IMR-90 (cell line): Measurements from ENCODE around the gene USP54. TPM values are rescaled to one million over a fixed set of nuclear protein-coding genes. Genes with fewer than 3 reads are reported as not detected.

Experiments used
- ATAC-seq: fragments of 200-7000 bp; cut with Tn5 transposase; 2 replicates; pipeline ENCODE4 v1.9.1; 2020; ENCODE audit warnings: low read depth, mild to moderate bottlenecking, moderate library complexity
- BruUV-seq: library from RNA; stranded (reverse); fragments of 400-500 nt; replicated peaks from 2 replicates; lab custom pipeline; 2021; lab: Mats Ljungman, UMichigan
- CTCF ChIA-PET: fragments of 300-600 bp; formaldehyde crosslinking; extraction: SDS; loops from one replicate; lab custom pipeline; 2021; ENCODE audit warnings: antibody characterized with exemption; lab: Yijun Ruan, JAX
- POLR2A ChIA-PET: fragments of 300-600 bp; sonication (Branson Sonifier 250); formaldehyde crosslinking; loops from one replicate; lab custom pipeline; 2022; ENCODE audit warnings: antibody characterized with exemption; ENCODE audit not compliant: unreplicated experiment; lab: Charles Lee
- DNase-seq: peaks from one replicate; pipeline ENCODE4 v3.0.0; 2013
- H2AFZ ChIP-seq: replicated peaks from 2 replicates; pipeline ENCODE3; 2013; ENCODE audit warnings: low read length, mild to moderate bottlenecking; ENCODE audit not compliant: poor library complexity
- H2AK5ac ChIP-seq: 2 replicates; pipeline ENCODE4 v1.6.1; 2013; ENCODE audit warnings: low read depth, low read length, inconsistent platforms
- H2AK9ac ChIP-seq: replicated peaks from 2 replicates; pipeline ENCODE3; 2013; ENCODE audit warnings: mild to moderate bottlenecking, low read depth, low read length, moderate library complexity; ENCODE audit not compliant: poor library complexity
- H2BK120ac ChIP-seq: 2 replicates; pipeline ENCODE4 v1.6.1; 2013; ENCODE audit warnings: low read depth, low read length, inconsistent platforms
- H2BK15ac ChIP-seq: 3 replicates; pipeline ENCODE4 v1.6.1; 2013; ENCODE audit warnings: low read depth, low read length, inconsistent platforms
- H2BK20ac ChIP-seq: 2 replicates; pipeline ENCODE4 v1.6.1; 2013; ENCODE audit warnings: low read depth, mild to moderate bottlenecking, inconsistent platforms, low read length, moderate library complexity
- H2BK5ac ChIP-seq: 2 replicates; pipeline ENCODE4 v1.6.1; 2013; ENCODE audit warnings: mild to moderate bottlenecking, low read depth, low read length, inconsistent platforms; ENCODE audit not compliant: poor library complexity, severe bottlenecking
- H3K14ac ChIP-seq: replicated peaks from 2 replicates; pipeline ENCODE4 v1.6.1; 2013; ENCODE audit warnings: low read depth, low read length, inconsistent platforms
- H3K18ac ChIP-seq: 2 replicates; pipeline ENCODE4 v1.6.1; 2013; ENCODE audit warnings: low read depth, low read length, control low read depth
- H3K23ac ChIP-seq: 2 replicates; pipeline ENCODE4 v1.6.1; 2013; ENCODE audit warnings: low read depth, low read length, inconsistent platforms
- H3K27ac ChIP-seq: 2 replicates; pipeline ENCODE4 v1.5.1; 2013; ENCODE audit warnings: mild to moderate bottlenecking, control low read depth, low read length; ENCODE audit not compliant: insufficient read depth
- H3K27me3 ChIP-seq: 2 replicates; pipeline ENCODE4 v1.6.1; 2013; ENCODE audit warnings: low read length; ENCODE audit not compliant: control insufficient read depth, insufficient read depth
- H3K36me3 ChIP-seq: 2 replicates; pipeline ENCODE4 v1.6.1; 2013; ENCODE audit warnings: low read length, mixed read lengths; ENCODE audit not compliant: control insufficient read depth, insufficient read depth
- H3K4ac ChIP-seq: 2 replicates; pipeline ENCODE4 v1.6.1; 2013; ENCODE audit warnings: low read depth, low read length, inconsistent platforms
- H3K4me1 ChIP-seq: 2 replicates; pipeline ENCODE4 v1.6.1; 2013; ENCODE audit warnings: low read length, mixed read lengths; ENCODE audit not compliant: control insufficient read depth, insufficient read depth
- H3K4me2 ChIP-seq: 2 replicates; pipeline ENCODE4 v1.6.1; 2013; ENCODE audit warnings: low read depth, mild to moderate bottlenecking, control low read depth, low read length, moderate library complexity
- H3K4me3 ChIP-seq: 2 replicates; pipeline ENCODE4 v1.5.1; 2013; ENCODE audit warnings: low read depth, mild to moderate bottlenecking, control low read depth, low read length, moderate library complexity; ENCODE audit not compliant: insufficient read depth
- H3K56ac ChIP-seq: 2 replicates; pipeline ENCODE4 v1.6.1; 2013; ENCODE audit warnings: low read length, inconsistent platforms; ENCODE audit not compliant: insufficient read depth; ENCODE audit errors: extremely low read depth
- H3K79me1 ChIP-seq, 2 experiments: 2 replicates each; pipeline ENCODE4 v1.6.1; 2013; ENCODE audit warnings: low read length in 2 of 2, inconsistent platforms in 1 of 2, low read depth in 1 of 2
- H3K9ac ChIP-seq: 2 replicates; pipeline ENCODE4 v1.6.1; 2013; ENCODE audit warnings: low read depth, low read length, control low read depth
- H3K9me1 ChIP-seq: 2 replicates; pipeline ENCODE4 v1.6.1; 2013; ENCODE audit warnings: low read length, inconsistent platforms; ENCODE audit not compliant: insufficient read depth
- H3K9me3 ChIP-seq: 2 replicates; pipeline ENCODE4 v1.6.1; 2013; ENCODE audit warnings: low read length; ENCODE audit not compliant: control insufficient read depth, insufficient read depth
- H4K20me1 ChIP-seq: 2 replicates; pipeline ENCODE4 v1.6.1; 2013; ENCODE audit warnings: low read length, inconsistent platforms; ENCODE audit not compliant: insufficient read depth
- H4K5ac ChIP-seq: 2 replicates; pipeline ENCODE4 v1.6.1; 2013; ENCODE audit warnings: mild to moderate bottlenecking, low read depth, low read length, control low read depth
- H4K8ac ChIP-seq, 2 experiments: 2 replicates each; pipeline ENCODE4 v1.6.1; 2013; ENCODE audit warnings: low read depth in 2 of 2, low read length in 2 of 2, control low read depth in 1 of 2, inconsistent platforms in 1 of 2
- H4K91ac ChIP-seq: 2 replicates; pipeline ENCODE4 v1.6.1; 2013; ENCODE audit warnings: low read depth, low read length, inconsistent platforms; ENCODE audit not compliant: insufficient read depth
- BHLHE40 ChIP-seq: fragments of 150-350 bp; IDR thresholded peaks from 2 replicates; pipeline ENCODE4 v1.6.1; 2016; ENCODE audit warnings: mild to moderate bottlenecking, low read depth, low read length
- CEBPB ChIP-seq: IDR thresholded peaks from 2 replicates; pipeline ENCODE4 v1.6.1; 2012; ENCODE audit warnings: low read depth, low read length, improper control_type of control experiment
- CHD1 ChIP-seq: IDR thresholded peaks from 2 replicates; pipeline ENCODE4 v1.6.1; 2012; ENCODE audit warnings: low read depth, low read length, improper control_type of control experiment
- CTCF ChIP-seq: conservative IDR thresholded peaks from 2 replicates; pipeline ENCODE4 v1.5.1; 2012; ENCODE audit warnings: mild to moderate bottlenecking, low read depth, low read length, improper control_type of control experiment
- ELK1 ChIP-seq: fragments of 150-350 bp; IDR thresholded peaks from 2 replicates; pipeline ENCODE4 v1.6.1; 2016; ENCODE audit warnings: low read depth, mild to moderate bottlenecking, low read length, moderate library complexity, borderline replicate concordance
- FOS ChIP-seq: fragments of 150-350 bp; IDR thresholded peaks from 2 replicates; pipeline ENCODE4 v1.6.1; 2016; ENCODE audit warnings: low read depth, low read length
- MAFK ChIP-seq: IDR thresholded peaks from 2 replicates; pipeline ENCODE4 v1.6.1; 2012; ENCODE audit warnings: low read depth, low read length, improper control_type of control experiment
- MAZ ChIP-seq: IDR thresholded peaks from 2 replicates; pipeline ENCODE4 v1.6.1; 2012; ENCODE audit warnings: low read depth, mild to moderate bottlenecking, low read length, improper control_type of control experiment, moderate library complexity, borderline replicate concordance
- MXI1 ChIP-seq: IDR thresholded peaks from 2 replicates; pipeline ENCODE4 v1.6.1; 2012; ENCODE audit warnings: low read depth, mild to moderate bottlenecking, low read length, moderate library complexity, borderline replicate concordance
- NFE2L2 ChIP-seq: fragments of 150-350 bp; IDR thresholded peaks from 2 replicates; pipeline ENCODE4 v1.6.1; 2016; ENCODE audit warnings: low read depth, mild to moderate bottlenecking, low read length
- POLR2A ChIP-seq: IDR thresholded peaks from 2 replicates; pipeline ENCODE4 v1.6.1; 2012; ENCODE audit warnings: mild to moderate bottlenecking, low read depth, low read length
- RAD21 ChIP-seq: IDR thresholded peaks from 2 replicates; pipeline ENCODE4 v1.6.1; 2012; ENCODE audit warnings: low read length, improper control_type of control experiment
- RCOR1 ChIP-seq: IDR thresholded peaks from 2 replicates; pipeline ENCODE4 v1.6.1; 2012; ENCODE audit warnings: mild to moderate bottlenecking, low read length, improper control_type of control experiment; ENCODE audit not compliant: insufficient replicate concordance
- RFX5 ChIP-seq: IDR thresholded peaks from 2 replicates; pipeline ENCODE4 v1.8.0; 2012; ENCODE audit warnings: low read depth, mild to moderate bottlenecking, low read length, moderate library complexity
- USF2 ChIP-seq: fragments of 150-350 bp; IDR thresholded peaks from 2 replicates; pipeline ENCODE4 v1.6.1; 2017; ENCODE audit warnings: mild to moderate bottlenecking, antibody characterized with exemption, low read length, low read depth
- WGBS, 2 experiments: methylation state at CpG; one replicate each; pipeline versions ENCODE4 v1.1.5 to v1.1.7; 2013; ENCODE audit warnings: missing lambda C conversion rate in 2 of 2; ENCODE audit not compliant: insufficient read length in 1 of 2; ENCODE audit errors: extremely low coverage in 2 of 2; 5-methylcytosine and 5-hydroxymethylcytosine counted together
- dilution Hi-C: fragments of 300-500 bp; cut with HindIII; formaldehyde crosslinking; loops from one replicate; pipeline ENCODE4 v1.14.3; 2018; ENCODE audit warnings: low sequenced_read_pairs; ENCODE audit not compliant: unreplicated experiment
- in situ Hi-C: fragments of 300-500 bp; cut with MboI; formaldehyde crosslinking; loops from 3 replicates; pipeline ENCODE4 v1.14.3; 2019; ENCODE audit warnings: low sequenced_read_pairs, inconsistent platforms, mixed read lengths
- intact Hi-C: fragments of 100-400 bp; cut with micrococcal nuclease; formaldehyde crosslinking; loops from 2 replicates; pipeline ENCODE4 v1.10.0; 2022
- polyA plus RNA-seq, 3 experiments: library from polyadenylated mRNA; depleted of rRNA; stranded (reverse); fragments of >200 nt; gene quantifications; 2 replicates each; pipeline ENCODE4 v1.2.3, GENCODE V29; 2012; ENCODE audit warnings: low replicate concordance in 1 of 3
- total RNA-seq: library from RNA; depleted of rRNA; stranded (reverse); fragments of >200 nt; gene quantifications from 2 replicates; pipeline ENCODE4 v1.2.3, GENCODE V29; 2012

The USP54 gene
- total and polyA plus RNA-seq, 2 of the 4 experiments (the other 2 are of a cell fraction), result 4.0 to 7.9 TPM

- no peak overlapping the region for H2BK20ac ChIP-seq
- H3K9ac ChIP-seq, result no peak overlapping the region
- H3K27me3 ChIP-seq, result no peaks in the 10 kb centered on the region
- intact Hi-C loops, result no loop called here
- H3K18ac ChIP-seq, result no peak overlapping the region
- no peak overlapping the region for H2AK9ac ChIP-seq
- H4K8ac ChIP-seq, result 0 out of 4 replicates have a peak overlapping the region, but pooled peaks of 1 of the 2 experiments have one; percentile 49
- ChIA-PET POLR2A (no interaction called here), CTCF (interaction anchor here (0.5 to 0.8 kb wide), 3 partner anchors 22 to 237 kb away, joined by 3 to 6 read pairs (median 3); no protein-coding TSS in a partner anchor)
- no peak overlapping the region for H3K4me2 ChIP-seq
- dilution Hi-C loops, result no loop called here
- no peaks in the 10 kb centered on the region for H3K9me3 ChIP-seq
- H3K14ac ChIP-seq, result peak overlapping the region; percentile 56; the same call in 1 of the 2 replicates
- H3K79me1 ChIP-seq, result no peaks in the 10 kb centered on the region
- H2BK15ac ChIP-seq, result no peak overlapping the region
- no peak overlapping the region for H4K91ac ChIP-seq
- H2AK5ac ChIP-seq, result 0 out of 2 replicates have a peak overlapping the region, but pooled peaks have one; percentile 23
- H3K23ac ChIP-seq, result no peak overlapping the region; the same call in 1 of the 2 replicates
- no peak overlapping the region for H2BK120ac ChIP-seq
- H2BK5ac ChIP-seq, result no peak overlapping the region
- DNase-seq (no peak), ATAC-seq (peak; percentile 65)
- peaks cover 2% of the 10 kb centered on the region; the same call in 1 of the 2 replicates for H3K9me1 ChIP-seq
- H3K4ac ChIP-seq, result no peak overlapping the region
- no peak overlapping the region for H3K27ac ChIP-seq
- no peak overlapping the region for H4K5ac ChIP-seq
- H3K4me1 ChIP-seq, result peaks cover 4% of the 10 kb centered on the region; the same call in 1 of the 2 replicates
- H3K56ac ChIP-seq, result no peak overlapping the region
- H4K20me1 ChIP-seq, result no peaks in the 10 kb centered on the region
- no peaks in the 10 kb centered on the region for H3K36me3 ChIP-seq
- no CpG with 5 or more reads among the region's 3 CpGs for WGBS, 2 experiments
- H2AFZ ChIP-seq, result no peak overlapping the region
- BruUV-seq, result no TSS peak
- no peak overlapping the region for H3K4me3 ChIP-seq
- in situ Hi-C loops, result no loop called here
- TF ChIP-seq MXI1 (no peak), BHLHE40 (no peak), RAD21 (no peak), USF2 (no peak), POLR2A (no peak), CTCF (no peak), RCOR1 (no peak), CEBPB (no peak), CHD1 (no peak), ELK1 (no peak), MAZ (no peak), RFX5 (no peak), MAFK (no peak), NFE2L2 (no peak), FOS (no peak)
These were observed 975 bp upstream of the USP54 start for GRCh38 chr10:73591935-73592699.
